MCF 10A (cell line): ENCODE data around the gene NRK. TPM values are rescaled to one million over a fixed set of nuclear protein-coding genes. Genes with fewer than 3 reads are reported as not detected.
"Not testable (repeated sequence)": the region's sequence is repeated elsewhere in the genome, so short reads cannot be mapped to it uniquely, and the experiment has no call there.

Source experiments
- BruUV-seq: library from RNA; stranded (reverse); fragments of 400-500 nt; replicated peaks from 2 replicates; lab custom pipeline; 2021; lab: Mats Ljungman, UMichigan
- CTCF ChIA-PET: fragments of 300-600 bp; sonication (Branson Sonifier 250); formaldehyde crosslinking; extraction: SDS; loops from one replicate; lab custom pipeline; 2021; ENCODE audit warnings: antibody characterized with exemption, inconsistent platforms; lab: Yijun Ruan, JAX
- POLR2A ChIA-PET: fragments of 300-600, 350-650 bp; sonication (Branson Sonifier 250); formaldehyde crosslinking; extraction: SDS; loops from one replicate; lab custom pipeline; 2020; ENCODE audit warnings: antibody characterized with exemption, inconsistent platforms; lab: Yijun Ruan, JAX
- DNase-seq: peaks from one replicate; pipeline ENCODE4 v3.0.0-alpha.2; 2018; ENCODE audit not compliant: unreplicated experiment
- H3K27ac Mint-ChIP-seq: one replicate; pipeline ENCODE4 v1.8.0; 2022; ENCODE audit warnings: mild to moderate bottlenecking, low read depth, mixed read lengths; ENCODE audit not compliant: unreplicated experiment
- H3K27me3 Mint-ChIP-seq: one replicate; pipeline ENCODE4 v1.8.0; 2022; ENCODE audit warnings: mixed read lengths; ENCODE audit not compliant: insufficient read depth, unreplicated experiment
- H3K36me3 Mint-ChIP-seq: one replicate; pipeline ENCODE4 v1.8.0; 2022; ENCODE audit warnings: mild to moderate bottlenecking, moderate library complexity, mixed read lengths; ENCODE audit not compliant: insufficient read depth, unreplicated experiment
- H3K4me1 Mint-ChIP-seq: one replicate; pipeline ENCODE4 v1.8.0; 2022; ENCODE audit warnings: mixed read lengths; ENCODE audit not compliant: insufficient read depth, unreplicated experiment
- H3K4me3 Mint-ChIP-seq: one replicate; pipeline ENCODE4 v1.8.0; 2022; ENCODE audit warnings: mild to moderate bottlenecking, moderate library complexity, mixed read lengths; ENCODE audit not compliant: unreplicated experiment
- H3K9me3 Mint-ChIP-seq: one replicate; pipeline ENCODE4 v1.8.0; 2022; ENCODE audit warnings: mixed read lengths; ENCODE audit not compliant: unreplicated experiment
- CTCF ChIP-seq: fragments of 200-600 bp; IDR thresholded peaks from one replicate; pipeline ENCODE4 v1.8.0; 2022; ENCODE audit warnings: antibody characterized with exemption, mild to moderate bottlenecking; ENCODE audit not compliant: unreplicated experiment
- intact Hi-C: fragments of 100-400 bp; cut with micrococcal nuclease; formaldehyde crosslinking; loops from 2 replicates; pipeline ENCODE4 v1.14.1; 2022
- total RNA-seq: library from RNA; stranded (reverse); gene quantifications from 2 replicates; pipeline ENCODE4 v1.2.3, GENCODE V29; 2022

NRK gene
- total RNA-seq, 1 experiment from 2014 or later = 0.16 TPM

- no peak for DNase-seq
- ChIA-PET CTCF (no interaction called here), POLR2A (no interaction called here)
- no TSS peak for BruUV-seq
- no peak for TF ChIP-seq CTCF
- Mint-ChIP-seq H3K27me3 (peaks cover 44% of the 10 kb centered on the region), H3K4me3 (no peak overlapping the region), H3K27ac (no peak overlapping the region), H3K9me3 (no peaks in the 10 kb centered on the region), H3K36me3 (no peaks in the 10 kb centered on the region), H3K4me1 (peaks cover 11% of the 10 kb centered on the region)
- intact Hi-C loops = loop anchor here (10.0 kb wide), 1 partner anchor 202 kb away; no protein-coding TSS in a partner anchor
These were observed 150.5 kb downstream of the NRK start for GRCh38 chrX:105972690-105973386.

- no peaks in the 10 kb centered on the region for H3K9me3 Mint-ChIP-seq
These were observed 151.0 kb downstream of the NRK start for GRCh38 chrX:105973387-105973739.

GRCh38 chrX:105975382-105975781 is 153.0 kb downstream of the NRK start:
- intact Hi-C loops = loop anchor here (1.0 to 10.0 kb wide), 3 partner anchors 65 to 422 kb away; no protein-coding TSS in a partner anchor
- H3K36me3 Mint-ChIP-seq = no peaks in the 10 kb centered on the region
- TF ChIP-seq CTCF = peak; percentile 40
- H3K9me3 Mint-ChIP-seq = no peaks in the 10 kb centered on the region
- no TSS peak for BruUV-seq
- peak; percentile 48 for DNase-seq
- H3K27ac Mint-ChIP-seq = no peak overlapping the region
- ChIA-PET POLR2A (no interaction called here), CTCF (interaction anchor here (0.6 to 2.0 kb wide), 6 partner anchors 9 to 436 kb away, joined by 3 to 11 read pairs (median 4); no protein-coding TSS in a partner anchor)
- H3K4me3 Mint-ChIP-seq = no peak overlapping the region
- H3K4me1 Mint-ChIP-seq = peaks cover 11% of the 10 kb centered on the region
- peaks cover 65% of the 10 kb centered on the region for H3K27me3 Mint-ChIP-seq

More at GRCh38 chrX:105973387-105973739, 151.0 kb downstream of the NRK start:
- ChIA-PET CTCF (no interaction called here), POLR2A (no interaction called here)
- no TSS peak for BruUV-seq
- Mint-ChIP-seq H3K4me1 (peaks cover 11% of the 10 kb centered on the region), H3K36me3 (no peaks in the 10 kb centered on the region), H3K27me3 (peaks cover 46% of the 10 kb centered on the region), H3K4me3 (no peak overlapping the region), H3K27ac (no peak overlapping the region)
- intact Hi-C loops = loop anchor here (10.0 kb wide), 1 partner anchor 201 kb away; no protein-coding TSS in a partner anchor
- no peak for DNase-seq
- no peak for TF ChIP-seq CTCF

- Mint-ChIP-seq H3K36me3 (no peaks in the 10 kb centered on the region), H3K4me1 (no peaks in the 10 kb centered on the region)
These were observed 159.6 kb downstream of the NRK start for GRCh38 chrX:105981772-105982485.

GRCh38 chrX:105988487-105988886 is 166.1 kb downstream of the NRK start:
- H3K4me1 Mint-ChIP-seq, intact Hi-C loops, H3K36me3 Mint-ChIP-seq, H3K9me3 Mint-ChIP-seq, BruUV-seq, H3K4me3 Mint-ChIP-seq, H3K27ac Mint-ChIP-seq, POLR2A ChIA-PET, DNase-seq: not testable (repeated sequence)
- CTCF ChIA-PET = interaction anchor here (0.7 kb wide), 1 partner anchor 15 kb away, joined by 3 read pairs; no protein-coding TSS in a partner anchor
- H3K27me3 Mint-ChIP-seq = peaks cover 61% of the 10 kb centered on the region

More at GRCh38 chrX:105981772-105982485, 159.6 kb downstream of the NRK start:
- POLR2A ChIA-PET = interaction anchor here (0.7 kb wide), 1 partner anchor 558 kb away, joined by 4 read pairs; no protein-coding TSS in a partner anchor
- H3K27ac Mint-ChIP-seq = no peak overlapping the region
- intact Hi-C loops = no loop called here
- H3K9me3 Mint-ChIP-seq = peaks cover 6% of the 10 kb centered on the region
- no peak for TF ChIP-seq CTCF
- CTCF ChIA-PET = interaction anchor here (0.7 to 3.1 kb wide), 2 partner anchors 16 to 58 kb away, joined by 3 to 10 read pairs; no protein-coding TSS in a partner anchor
- H3K4me3 Mint-ChIP-seq = no peak overlapping the region
- peaks cover 63% of the 10 kb centered on the region for H3K27me3 Mint-ChIP-seq
- no peak for DNase-seq
- BruUV-seq = no TSS peak
